ENCODE data around the gene ARHGEF17.

Gene ARHGEF17

DNA sequence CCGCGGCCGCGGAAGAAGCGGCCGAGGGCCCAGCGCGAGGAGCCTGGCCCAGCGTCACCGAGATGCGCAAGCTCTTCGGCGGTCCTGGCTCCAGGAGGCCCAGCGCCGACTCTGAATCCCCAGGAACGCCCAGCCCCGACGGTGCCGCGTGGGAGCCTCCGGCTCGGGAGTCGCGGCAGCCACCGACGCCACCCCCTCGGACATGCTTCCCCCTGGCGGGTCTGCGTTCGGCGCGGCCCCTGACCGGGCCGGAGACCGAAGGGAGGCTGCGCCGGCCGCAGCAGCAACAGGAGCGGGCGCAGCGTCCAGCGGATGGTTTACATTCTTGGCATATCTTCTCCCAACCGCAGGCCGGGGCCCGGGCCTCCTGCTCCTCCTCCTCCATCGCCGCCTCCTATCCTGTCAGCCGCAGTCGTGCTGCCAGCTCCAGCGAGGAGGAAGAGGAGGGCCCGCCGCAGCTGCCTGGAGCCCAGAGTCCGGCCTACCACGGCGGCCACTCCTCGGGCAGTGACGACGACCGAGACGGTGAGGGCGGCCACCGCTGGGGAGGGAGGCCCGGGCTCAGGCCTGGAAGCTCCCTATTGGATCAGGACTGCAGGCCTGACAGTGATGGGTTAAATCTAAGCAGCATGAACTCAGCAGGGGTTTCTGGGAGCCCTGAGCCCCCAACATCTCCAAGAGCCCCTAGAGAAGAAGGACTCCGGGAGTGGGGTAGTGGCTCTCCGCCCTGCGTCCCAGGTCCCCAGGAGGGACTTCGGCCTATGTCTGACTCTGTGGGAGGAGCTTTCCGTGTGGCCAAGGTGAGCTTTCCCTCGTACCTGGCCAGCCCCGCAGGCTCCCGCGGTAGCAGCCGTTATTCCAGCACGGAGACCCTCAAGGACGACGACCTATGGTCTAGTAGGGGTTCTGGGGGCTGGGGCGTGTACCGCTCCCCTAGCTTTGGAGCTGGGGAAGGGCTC, 1.2 kb downstream of the ARHGEF17 start:
- no peak for FAIRE-seq
- TF ChIP-seq POLR2A (IDR thresholded peaks at IDR 0.05; ENCODE audit: low read depth, low read length), result peak; percentile 66
- peak; percentile 93 for DNase-seq (ENCODE audit: insufficient read length, low spot score)

DNA sequence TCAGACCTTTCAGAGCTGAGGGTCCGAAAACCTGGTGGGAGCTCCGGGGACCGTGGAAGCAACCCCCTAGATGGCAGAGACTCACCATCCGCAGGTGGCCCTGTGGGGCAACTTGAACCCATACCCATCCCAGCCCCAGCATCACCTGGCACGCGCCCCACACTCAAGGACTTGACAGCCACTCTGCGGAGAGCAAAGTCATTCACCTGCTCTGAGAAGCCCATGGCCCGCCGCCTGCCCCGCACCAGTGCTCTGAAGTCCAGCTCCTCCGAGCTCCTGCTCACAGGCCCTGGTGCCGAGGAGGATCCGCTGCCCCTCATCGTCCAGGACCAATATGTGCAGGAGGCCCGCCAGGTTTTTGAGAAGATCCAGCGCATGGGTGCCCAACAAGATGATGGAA, 2.0 kb downstream of the ARHGEF17 start:
- TF ChIP-seq POLR2A (IDR thresholded peaks at IDR 0.05; ENCODE audit: low read depth, low read length), result no peak
- DNase-seq (ENCODE audit: insufficient read length, low spot score), result no peak
- FAIRE-seq, result no peak

DNA sequence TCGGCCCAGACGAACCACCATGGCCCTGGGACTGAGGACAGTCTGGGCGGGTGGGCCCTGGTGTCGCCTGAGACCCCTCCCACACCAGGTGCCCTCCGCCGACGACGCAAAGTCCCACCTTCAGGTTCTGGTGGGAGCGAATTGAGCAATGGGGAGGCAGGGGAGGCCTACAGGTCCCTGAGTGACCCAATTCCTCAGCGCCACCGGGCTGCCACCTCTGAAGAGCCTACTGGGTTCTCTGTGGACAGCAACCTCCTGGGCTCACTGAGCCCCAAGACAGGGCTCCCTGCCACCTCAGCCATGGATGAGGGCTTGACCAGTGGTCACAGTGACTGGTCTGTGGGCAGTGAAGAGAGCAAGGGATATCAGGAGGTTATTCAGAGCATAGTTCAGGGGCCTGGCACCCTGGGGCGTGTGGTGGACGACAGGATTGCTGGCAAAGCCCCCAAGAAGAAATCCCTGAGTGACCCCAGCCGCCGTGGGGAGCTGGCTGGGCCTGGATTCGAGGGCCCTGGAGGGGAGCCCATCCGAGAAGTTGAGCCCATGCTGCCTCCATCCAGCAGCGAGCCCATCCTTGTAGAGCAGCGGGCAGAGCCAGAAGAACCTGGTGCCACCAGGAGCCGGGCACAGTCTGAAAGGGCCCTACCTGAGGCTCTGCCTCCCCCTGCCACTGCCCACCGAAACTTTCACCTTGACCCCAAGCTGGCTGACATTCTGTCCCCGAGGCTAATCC, 2.8 kb downstream of the ARHGEF17 start:
- no peak for DNase-seq (ENCODE audit: insufficient read length, low spot score)
- no peak for FAIRE-seq
- no peak for TF ChIP-seq POLR2A (IDR thresholded peaks at IDR 0.05; ENCODE audit: low read depth, low read length)

DNA sequence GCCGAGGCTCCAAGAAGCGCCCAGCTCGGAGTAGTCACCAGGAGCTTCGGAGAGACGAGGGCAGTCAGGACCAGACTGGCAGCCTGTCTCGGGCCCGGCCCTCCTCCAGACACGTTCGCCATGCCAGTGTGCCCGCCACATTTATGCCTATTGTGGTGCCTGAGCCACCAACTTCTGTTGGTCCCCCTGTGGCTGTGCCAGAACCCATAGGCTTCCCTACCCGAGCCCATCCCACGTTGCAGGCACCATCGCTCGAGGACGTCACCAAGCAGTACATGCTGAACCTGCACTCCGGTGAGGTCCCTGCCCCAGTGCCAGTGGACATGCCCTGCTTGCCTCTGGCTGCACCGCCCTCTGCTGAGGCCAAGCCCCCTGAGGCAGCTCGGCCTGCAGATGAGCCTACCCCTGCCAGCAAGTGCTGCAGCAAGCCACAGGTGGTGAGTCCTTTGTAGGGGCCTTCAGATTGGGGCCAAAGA, 3.4 kb downstream of the ARHGEF17 start:
- no peak for TF ChIP-seq POLR2A (IDR thresholded peaks at IDR 0.05; ENCODE audit: low read depth, low read length)
- no peak for DNase-seq (ENCODE audit: insufficient read length, low spot score)
- no peak for FAIRE-seq

DNA sequence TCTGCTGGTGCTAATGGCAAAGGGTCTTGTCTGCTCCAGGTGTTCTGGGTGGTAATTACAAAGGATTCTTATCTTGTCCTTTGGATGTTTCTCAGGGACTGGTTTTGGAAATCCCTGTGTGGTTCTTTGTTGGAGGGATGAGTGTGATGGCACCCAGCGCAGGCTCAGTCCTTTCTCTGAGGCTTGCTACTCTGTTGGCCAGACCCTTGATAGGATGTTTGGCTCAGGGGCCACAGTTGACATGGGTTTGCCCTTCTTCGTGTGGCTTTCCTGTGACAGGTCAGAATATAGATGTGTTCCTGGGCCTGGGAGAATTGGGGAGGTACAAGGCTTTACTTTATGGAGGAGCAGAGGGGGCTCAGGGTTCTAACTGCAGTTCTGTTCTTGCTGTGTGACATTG, 4.0 kb downstream of the ARHGEF17 start:
- no peak for FAIRE-seq
- no peak for TF ChIP-seq POLR2A (IDR thresholded peaks at IDR 0.05; ENCODE audit: low read depth, low read length)
- no peak for DNase-seq (ENCODE audit: insufficient read length, low spot score)

GRCh38 chr11:73312851-73313327, 4.8 kb downstream of the ARHGEF17 start:
- TF ChIP-seq POLR2A (IDR thresholded peaks at IDR 0.05; ENCODE audit: low read depth, low read length), result no peak
- DNase-seq (ENCODE audit: insufficient read length, low spot score) (no peak), FAIRE-seq (no peak)

- no peak for TF ChIP-seq POLR2A (IDR thresholded peaks at IDR 0.05; ENCODE audit: low read depth, low read length)
- DNase-seq (ENCODE audit: insufficient read length, low spot score) (no peak), FAIRE-seq (no peak)
Measured at GRCh38 chr11:73313652-73314051, 5.6 kb downstream of the ARHGEF17 start.

DNA sequence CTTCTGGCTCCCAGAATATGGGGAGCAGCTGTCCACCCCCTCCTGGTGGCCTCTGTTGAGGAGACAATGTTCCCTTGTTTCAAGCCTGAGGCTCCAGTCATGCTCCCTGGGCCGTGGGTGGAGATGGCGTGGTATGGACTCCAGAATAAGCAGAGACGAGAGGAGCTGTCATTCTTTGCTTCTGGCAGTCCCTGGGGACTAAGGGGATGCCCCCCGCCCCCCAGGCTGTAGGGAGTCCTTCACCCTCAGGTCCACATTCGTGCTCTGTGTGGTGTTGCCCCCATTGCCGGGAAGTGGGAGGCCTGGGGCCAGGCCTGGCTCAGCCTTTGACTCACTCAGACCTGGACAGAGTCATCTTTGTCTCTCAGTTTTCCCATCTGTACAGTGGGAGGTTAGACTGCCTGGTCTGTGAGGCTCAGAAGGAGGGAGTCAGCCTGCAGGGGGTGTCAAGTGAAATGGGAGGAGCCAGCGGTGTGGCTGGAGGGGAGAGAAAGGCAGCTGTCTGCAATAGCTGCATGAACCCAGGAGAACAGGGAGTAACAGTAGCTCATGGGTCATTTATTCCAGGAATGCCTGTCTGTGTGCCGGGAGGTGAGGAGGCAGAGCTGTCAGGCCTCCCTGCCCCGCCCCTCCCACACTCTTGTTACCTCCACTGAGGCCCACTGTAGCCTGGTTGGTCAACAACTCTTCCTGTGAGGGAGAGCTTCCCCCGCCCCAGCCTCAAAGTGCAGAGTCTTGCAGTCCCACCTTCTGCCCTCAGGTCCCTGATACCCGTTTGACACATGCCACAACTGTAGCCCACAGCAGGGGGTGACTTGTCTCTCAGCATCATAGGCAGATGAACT, 6.3 kb downstream of the ARHGEF17 start:
- FAIRE-seq (no peak), DNase-seq (ENCODE audit: insufficient read length, low spot score) (no peak)
- TF ChIP-seq POLR2A (IDR thresholded peaks at IDR 0.05; ENCODE audit: low read depth, low read length), result no peak

GRCh38 chr11:73315293-73316020, 7.4 kb downstream of the ARHGEF17 start:
- TF ChIP-seq POLR2A (IDR thresholded peaks at IDR 0.05; ENCODE audit: low read depth, low read length), result no peak
- DNase-seq (ENCODE audit: insufficient read length, low spot score) (no peak), FAIRE-seq (no peak)

DNA sequence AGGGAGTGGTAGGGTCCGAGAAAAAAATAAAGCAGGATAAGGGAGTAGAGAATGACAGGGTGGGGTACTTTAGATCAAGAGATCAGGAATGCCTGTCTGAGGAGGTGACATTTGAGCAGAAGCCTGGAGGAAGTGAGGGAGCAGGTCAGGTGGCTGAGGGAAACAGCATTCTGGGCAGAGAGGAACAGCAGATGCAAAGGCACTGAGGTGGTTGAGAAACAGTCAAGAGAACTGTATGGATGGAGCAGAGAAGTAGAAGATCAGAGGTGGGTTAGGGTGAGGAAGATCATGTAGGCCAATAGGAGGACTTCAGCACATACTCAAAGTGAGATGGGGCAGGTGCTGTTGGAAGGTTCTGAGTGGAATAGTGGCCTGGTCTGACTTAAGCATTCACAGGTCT, 8.3 kb downstream of the ARHGEF17 start:
- no peak for TF ChIP-seq POLR2A (IDR thresholded peaks at IDR 0.05; ENCODE audit: low read depth, low read length)
- no peak for FAIRE-seq
- no peak for DNase-seq (ENCODE audit: insufficient read length, low spot score)

- no peak for TF ChIP-seq POLR2A (IDR thresholded peaks at IDR 0.05; ENCODE audit: low read depth, low read length)
- DNase-seq (ENCODE audit: insufficient read length, low spot score), result no peak
- FAIRE-seq, result no peak
Measured at GRCh38 chr11:73317373-73317772, 9.3 kb downstream of the ARHGEF17 start.

GRCh38 chr11:73317803-73318202, 9.7 kb downstream of the ARHGEF17 start:
- DNase-seq (ENCODE audit: insufficient read length, low spot score), result no peak
- no peak for FAIRE-seq
- TF ChIP-seq POLR2A (IDR thresholded peaks at IDR 0.05; ENCODE audit: low read depth, low read length), result no peak

DNA sequence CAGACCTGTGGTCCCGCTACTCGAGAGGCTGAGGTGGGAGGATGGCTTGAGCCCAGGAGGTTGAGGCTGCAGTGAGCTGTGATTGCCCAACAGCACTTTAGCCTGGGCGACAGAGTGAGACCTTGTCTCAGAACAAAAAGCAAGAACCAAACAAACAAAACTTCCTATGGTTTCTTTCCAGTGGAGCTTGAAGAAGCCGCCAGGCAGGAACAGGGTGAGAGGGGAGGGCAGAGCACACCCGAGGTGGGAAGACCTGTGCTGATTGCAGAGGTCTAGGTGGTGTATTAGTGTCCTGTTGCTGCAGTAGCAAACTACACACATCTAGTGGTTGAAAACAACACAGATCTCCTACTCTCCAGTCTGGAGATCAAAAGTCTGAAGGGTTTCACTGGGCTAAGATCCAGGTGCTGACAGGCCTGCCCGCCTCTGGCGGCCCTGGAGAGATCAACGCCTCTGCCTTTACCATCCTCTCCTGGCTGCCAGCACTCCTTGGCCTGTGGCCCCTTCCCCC, 10.5 kb downstream of the ARHGEF17 start:
- TF ChIP-seq POLR2A (IDR thresholded peaks at IDR 0.05; ENCODE audit: low read depth, low read length), result no peak
- DNase-seq (ENCODE audit: insufficient read length, low spot score) (no peak), FAIRE-seq (no peak)
